ENCODE data around the gene POLE.
A peak's percentile ranks its signal among the peaks of the same experiment; 100 is the strongest.

Gene POLE

DNA sequence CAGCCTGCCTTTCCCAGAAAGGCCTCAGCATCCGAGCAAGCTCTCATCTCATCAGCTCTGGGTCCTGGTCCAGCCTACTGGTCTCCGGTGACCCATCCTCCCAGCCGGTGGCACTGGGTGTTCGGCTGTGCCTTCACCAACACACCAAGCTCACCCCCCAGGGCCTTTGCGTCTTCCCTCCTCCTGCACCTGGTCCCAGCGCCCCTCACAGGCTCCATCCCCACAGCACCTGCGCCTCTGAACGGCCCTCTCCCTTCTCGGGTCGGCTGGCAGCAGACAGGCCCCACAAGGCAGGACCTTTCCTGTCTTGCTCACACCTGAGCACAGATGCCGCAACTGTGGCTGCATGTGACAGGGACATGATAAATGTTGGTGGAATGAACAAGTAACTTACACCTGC is 55.5 kb downstream of the POLE start:
- FAIRE-seq (no peak), DNase-seq (ENCODE audit: low spot score) (no peak)

DNA sequence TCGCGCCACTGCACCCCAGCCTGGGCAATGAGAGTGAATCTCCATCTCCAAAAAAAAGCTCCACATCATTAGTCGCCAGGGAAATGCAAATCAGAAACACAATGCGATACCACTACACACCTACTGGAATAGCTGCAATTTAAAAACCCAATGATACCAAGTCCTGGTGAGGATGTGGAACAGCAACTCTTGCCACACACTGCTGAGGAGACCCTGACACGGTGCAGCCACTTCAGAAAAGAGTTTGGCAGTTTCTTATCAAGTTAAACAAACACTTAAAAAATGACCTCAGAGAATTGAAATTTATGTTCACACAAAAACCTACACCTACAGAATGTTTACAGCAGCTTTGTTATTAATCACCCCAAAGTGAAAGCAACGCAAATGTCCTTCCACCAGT is 56.5 kb downstream of the POLE start:
- no peak for DNase-seq (ENCODE audit: low spot score)
- no peak for FAIRE-seq

DNA sequence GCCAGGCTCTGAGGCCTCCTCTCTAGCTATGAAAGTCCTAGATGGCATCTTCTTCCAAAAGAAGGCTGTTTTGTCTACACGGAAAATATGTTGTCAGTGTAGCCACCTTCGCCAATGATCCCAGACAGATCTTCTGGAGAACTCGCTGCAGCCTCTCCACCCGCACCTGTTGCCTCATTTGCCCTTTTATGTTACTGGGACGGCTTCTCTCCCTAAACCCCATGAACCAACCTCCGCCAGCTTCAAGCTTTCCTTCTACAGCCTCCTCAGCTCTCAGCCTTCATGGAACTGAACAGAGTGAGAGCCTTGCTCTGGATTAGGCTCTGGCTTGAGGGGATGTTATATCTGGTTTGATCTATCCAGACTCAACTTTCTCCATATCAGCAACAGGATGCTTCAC is 57.8 kb downstream of the POLE start:
- FAIRE-seq (no peak), DNase-seq (ENCODE audit: low spot score) (no peak)

DNA sequence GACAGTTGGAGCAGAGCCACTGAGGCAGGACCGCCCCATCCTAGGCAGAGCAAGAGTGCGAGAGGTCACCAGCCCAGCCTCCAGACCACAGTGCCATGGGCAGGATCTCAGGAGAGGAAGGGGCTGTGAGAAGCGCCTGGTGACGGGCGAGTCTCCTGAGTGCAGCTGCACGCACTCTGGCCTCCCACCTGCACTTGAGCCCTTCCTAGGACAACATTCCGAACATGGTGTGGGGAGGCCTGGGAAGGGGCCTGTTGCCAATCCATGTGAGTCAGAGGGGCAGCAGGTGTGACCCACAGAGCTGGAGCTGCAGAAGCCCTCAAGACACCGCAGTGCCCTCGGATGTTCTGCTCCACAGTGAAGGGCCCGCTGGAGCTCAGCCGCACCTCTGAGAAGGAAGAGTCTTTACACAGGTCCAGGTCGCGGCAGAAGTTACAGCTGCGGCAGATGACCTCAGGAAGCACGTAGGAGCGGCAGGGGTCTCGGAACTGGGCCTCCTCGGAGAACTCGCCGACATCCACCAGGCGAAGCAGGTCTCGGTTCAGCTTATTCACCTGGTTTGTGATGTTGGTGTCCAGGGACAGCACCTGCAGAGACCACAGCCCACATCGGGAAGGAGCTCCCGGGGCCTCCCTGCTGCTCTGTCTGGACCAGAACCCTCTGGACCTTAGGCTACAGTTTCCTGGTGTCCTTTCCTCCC is 61.3 kb downstream of the POLE start:
- no peak for FAIRE-seq
- no peak for DNase-seq (ENCODE audit: low spot score)

DNA sequence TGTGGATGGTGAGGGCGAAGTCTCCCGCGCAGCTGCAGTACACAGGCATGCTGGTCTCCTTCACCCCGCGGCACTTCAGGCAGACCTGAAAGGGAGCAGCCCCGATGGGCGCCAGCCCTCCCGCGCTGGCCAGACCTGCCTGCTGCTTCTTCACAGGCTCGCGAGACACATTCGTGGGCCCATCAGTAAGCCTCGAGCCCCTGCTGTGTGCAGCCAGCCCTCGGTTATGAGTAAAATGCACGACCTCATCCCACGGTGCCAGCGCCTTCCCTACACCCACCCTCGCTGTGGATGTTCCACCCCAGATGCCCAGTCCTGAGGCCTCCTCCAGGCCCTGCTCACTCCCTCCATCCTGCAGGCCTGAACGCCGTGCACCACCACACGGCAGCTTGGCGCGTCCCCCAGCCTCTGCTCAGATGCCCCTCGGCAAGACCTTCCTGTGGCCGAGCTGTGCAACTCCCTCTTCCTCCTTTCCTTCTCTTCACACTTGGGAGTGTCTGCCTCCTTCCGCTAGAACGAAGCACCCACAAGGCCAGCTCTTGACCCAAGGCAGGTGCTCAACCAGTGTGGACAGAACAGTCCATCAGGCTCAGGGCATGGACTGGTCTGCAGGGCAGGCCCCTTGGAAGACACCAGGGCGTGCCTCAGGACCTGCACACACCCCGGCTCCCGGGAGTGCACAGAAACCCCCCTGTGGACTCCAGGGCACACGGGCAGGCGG is 62.1 kb downstream of the POLE start:
- DNase-seq (ENCODE audit: low spot score) (no peak), FAIRE-seq (no peak)

DNA sequence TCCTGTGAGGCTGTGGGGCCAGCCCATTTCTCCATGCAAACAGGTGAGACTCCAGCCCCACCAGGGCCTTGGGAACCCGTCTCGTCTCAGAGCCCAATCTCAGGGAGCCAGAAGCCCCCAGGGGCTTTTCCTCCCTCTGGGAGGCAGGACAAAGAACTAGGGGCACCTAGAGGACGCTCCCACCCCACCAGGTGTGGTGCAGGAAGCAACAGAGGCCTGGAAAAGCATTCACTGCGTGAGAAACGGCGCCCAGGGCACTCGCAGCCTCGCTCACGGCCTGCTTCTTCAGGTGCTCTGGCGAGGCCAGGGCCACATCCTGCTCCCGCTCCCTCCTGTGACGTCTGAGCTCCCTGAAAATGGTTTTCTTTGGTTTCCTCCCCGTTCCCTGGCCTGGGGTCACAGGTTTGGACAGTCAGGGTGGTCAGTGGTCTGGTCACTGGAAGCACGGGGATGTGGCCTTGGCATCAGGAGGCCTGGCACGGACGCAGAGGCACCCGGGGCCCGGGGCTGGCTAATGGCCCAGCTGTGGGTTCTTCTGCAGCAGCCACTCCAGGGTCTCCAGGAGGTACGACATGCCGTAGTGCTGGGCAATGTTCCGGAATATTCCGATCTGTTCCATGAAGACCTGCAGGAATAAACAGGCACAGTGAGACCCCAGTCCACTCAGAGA is 62.8 kb downstream of the POLE start:
- FAIRE-seq: no peak
- no peak for DNase-seq (ENCODE audit: low spot score)

DNA sequence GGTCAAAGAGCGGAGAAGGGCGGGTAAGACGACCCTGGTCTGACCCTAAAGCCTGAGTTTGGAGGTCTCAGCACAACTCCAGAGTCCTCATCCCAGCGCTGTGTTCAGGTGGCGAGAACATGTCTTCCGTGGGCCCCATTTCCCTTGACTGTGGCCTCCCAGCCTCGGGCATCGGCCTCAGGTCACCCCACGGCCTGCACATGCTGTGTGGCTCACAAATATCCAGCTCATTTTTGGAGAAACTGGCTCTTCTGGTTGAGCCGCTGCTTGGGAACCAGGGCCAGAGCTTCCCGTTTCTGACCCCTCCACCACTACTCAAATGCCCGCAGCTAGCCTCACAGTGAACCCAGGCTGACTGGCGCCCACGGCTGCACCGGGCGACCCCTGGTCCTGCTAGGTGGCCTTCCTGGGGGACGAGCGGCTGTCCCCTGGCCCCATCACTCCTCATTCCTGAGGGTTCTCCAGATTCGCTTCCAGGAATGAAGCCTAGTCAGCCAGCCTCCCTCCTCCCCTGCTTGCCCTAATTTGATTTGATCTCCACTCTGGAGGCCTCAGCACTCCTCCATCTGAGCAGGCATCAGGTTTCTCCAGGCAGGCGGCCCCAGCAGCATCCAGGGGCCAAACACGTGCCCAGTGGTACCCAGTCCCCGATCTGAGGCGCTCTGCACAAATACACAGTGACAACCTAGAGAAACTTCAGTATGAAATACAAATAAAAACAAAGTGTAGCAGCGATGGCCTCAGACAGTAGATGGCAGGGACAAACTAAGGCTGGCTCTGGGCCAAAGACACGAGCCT is 63.9 kb downstream of the POLE start:
- no peak for FAIRE-seq
- DNase-seq (ENCODE audit: low spot score): no peak

DNA sequence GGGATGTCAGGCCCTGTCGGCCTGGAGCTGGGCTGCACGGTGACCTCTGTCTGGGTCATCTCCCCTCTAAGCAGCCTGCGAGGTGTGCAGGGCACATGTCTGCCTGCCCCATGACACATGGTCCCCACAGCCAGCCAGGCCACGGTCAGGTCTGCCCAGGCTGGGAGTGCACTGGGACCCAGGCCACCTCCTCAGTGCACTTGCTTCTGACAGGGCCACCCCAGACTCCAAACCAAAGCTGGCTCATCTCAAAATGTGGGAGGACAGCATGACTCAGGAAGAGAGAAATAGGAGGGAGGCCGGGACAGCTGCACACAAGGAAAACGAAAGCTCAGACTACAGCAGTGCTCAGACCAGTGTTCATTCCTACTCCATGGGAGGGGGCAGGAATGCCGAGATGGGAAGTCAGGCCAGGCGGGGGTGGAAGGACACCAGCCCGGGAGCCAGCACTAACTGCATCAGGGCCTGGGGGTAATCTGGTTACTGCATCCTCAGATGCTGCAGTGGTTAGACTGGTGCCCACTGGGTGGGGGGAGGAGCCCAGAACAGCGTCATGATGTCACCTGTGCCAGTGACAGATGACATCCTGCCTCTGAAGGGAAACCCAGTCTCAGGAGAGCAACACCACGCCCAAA is 64.6 kb downstream of the POLE start:
- FAIRE-seq: no peak
- DNase-seq (ENCODE audit: low spot score): no peak

DNA sequence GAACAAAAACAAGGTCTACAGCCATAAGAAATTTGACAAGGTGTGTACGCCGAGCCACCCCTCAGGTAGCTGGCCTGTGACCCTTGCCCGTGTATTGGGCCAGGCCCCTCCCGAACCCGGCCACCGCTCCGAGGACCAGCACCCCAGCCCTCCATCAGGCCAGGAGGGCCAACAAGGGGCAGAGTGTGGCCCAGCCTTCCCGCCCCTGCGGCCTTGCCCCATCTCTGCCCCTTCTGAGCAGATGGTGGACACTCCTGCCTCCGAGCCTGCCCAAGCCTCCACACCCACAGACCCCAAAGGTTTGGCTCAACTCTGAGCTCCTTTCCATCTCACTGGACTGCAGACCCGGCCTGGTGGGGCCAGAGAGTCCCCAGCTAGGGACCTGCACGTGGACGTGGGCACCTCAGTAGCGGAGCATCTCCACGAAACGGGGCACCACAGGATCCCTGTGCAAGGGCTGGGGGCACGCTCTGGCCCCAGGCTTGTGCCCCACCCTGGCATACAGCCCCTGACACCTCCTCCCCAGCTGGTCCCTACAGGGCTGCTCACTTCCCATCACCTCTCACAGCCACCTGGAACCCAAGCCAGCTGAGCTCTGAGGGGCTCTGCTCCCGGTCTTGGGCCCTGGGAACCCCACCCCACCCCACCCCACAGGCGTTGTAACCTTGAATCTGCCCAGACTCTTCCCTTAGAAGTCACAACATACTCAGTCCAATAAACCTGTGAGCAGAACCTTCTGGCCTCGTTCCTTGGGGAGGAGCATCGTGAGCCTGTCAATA is 65.3 kb downstream of the POLE start:
- DNase-seq (ENCODE audit: low spot score) (no peak), FAIRE-seq (no peak)

DNA sequence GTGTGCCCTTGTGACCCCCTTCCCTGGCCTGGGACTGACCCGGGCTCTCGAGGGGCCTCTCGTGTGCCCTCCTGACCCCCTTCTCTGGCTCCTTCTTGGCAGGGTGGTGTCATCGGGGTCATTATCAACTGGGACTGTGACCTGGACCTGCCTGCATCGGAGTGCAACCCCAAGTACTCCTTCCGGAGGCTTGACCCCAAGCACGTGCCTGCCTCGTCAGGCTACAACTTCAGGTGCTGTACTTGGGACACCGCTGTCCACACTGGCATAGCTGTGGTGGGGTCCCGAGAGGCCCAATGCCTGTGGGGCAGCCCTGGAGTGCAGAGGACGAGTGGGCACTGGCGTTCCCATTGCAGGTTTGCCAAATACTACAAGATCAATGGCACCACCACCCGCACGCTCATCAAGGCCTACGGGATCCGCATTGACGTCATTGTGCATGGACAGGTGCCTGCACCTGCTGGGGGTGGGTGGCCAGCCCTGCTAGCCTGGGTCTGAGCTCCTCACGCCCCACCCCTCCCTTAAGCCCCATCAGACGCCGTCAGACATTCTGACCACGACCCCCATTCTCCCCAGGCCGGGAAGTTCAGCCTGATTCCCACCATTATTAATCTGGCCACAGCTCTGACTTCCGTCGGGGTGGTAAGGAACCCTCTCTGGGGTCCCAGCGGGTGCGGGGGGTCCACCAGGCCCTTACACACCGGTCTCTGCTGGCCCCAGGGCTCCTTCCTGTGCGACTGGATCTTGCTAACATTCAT is 66.1 kb downstream of the POLE start:
- no peak for DNase-seq (ENCODE audit: low spot score)
- peak; percentile 67 for FAIRE-seq

DNA sequence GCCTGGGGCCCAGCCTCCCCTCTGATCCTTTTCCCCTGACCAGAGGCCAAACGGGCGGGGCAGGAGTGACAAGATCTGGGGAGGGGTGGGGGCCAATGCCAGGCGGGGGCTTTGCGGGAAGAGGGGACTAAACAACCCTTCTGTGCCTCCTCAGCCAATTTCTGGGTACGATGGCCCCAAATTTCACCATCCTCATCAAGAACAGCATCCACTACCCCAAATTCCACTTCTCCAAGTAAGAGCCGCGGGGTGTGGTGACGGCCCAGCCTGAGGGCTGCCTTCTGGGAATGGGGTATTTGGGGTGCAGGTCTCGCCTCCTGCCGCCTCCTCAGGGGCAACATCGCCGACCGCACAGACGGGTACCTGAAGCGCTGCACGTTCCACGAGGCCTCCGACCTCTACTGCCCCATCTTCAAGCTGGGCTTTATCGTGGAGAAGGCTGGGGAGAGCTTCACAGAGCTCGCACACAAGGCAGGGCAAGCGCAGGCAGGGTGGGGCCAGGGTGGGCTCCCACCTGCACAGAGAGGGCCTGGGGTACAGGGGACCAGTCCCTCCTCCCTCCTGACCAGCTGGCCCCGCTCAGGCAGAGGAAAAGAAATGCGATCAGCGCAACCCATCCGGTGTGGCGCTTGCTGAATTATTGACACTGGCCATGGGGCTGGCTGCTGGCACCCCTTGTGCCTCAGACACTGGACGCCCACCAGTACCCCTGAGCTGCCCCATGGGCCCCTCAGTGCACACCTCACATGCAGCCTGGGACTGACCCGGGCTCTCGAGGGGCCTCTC is 66.8 kb downstream of the POLE start:
- FAIRE-seq (no peak), DNase-seq (ENCODE audit: low spot score) (no peak)

DNA sequence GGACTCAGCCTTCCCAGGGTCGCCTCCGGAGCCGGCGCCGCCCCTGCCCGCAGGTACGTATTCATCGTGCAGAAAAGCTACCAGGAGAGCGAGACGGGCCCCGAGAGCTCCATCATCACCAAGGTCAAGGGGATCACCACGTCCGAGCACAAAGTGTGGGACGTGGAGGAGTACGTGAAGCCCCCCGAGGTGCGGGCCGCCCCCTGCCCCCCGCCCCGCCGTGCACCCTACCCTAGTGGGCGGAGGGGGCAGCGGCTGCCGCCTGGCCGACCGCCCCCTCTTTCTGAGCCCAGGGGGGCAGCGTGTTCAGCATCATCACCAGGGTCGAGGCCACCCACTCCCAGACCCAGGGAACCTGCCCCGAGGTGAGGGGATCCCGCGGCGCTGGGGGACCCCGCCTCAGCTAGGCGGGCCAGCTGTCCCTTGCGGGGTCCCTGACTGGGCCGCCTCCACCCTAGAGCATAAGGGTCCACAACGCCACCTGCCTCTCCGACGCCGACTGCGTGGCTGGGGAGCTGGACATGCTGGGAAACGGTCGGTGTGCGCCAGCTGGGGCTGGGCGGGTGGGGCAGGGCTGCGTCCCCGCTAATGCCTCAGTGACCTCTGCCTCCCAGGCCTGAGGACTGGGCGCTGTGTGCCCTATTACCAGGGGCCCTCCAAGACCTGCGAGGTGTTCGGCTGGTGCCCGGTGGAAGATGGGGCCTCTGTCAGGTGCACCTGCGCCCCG is 67.6 kb downstream of the POLE start:
- FAIRE-seq: no peak
- DNase-seq (ENCODE audit: low spot score): no peak

DNA sequence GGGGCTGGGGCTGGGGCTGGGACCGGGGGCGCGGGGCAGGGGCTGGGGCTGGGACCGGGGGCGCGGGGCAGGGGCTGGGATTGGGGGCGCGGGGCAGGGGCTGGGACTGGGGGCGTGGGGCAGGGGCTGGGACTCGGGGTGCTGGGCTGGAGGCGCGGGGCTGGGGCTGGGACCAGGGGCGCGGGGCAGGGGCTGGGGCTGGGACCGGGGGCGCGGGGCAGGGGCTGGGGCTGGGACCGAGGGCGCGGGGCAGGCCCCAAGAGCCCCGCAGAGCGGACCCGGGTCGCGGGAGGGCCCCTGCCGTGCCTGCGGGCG is 68.1 kb downstream of the POLE start:
- DNase-seq (ENCODE audit: low spot score) (no peak), FAIRE-seq (no peak)

DNA sequence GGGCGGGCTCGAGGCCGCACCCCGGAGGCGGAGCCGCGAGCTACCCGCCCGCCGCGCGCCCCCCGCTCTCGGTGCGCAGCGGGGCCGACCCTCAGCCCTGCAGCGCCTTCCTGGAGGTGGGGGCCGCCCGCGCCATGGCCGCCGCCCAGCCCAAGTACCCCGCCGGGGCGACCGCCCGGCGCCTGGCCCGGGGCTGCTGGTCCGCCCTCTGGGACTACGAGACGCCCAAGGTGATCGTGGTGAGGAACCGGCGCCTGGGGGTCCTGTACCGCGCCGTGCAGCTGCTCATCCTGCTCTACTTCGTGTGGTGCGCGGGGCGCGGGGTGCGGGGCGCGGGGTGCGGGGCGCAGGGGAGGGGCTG is 68.5 kb downstream of the POLE start, which contains the start of gene P2RX2:
P2RX2 (plus strand) TSS at position 94 of the 361 bp plus-strand sequence; CDS start at position 135, 41 bp downstream.
- FAIRE-seq (no peak), DNase-seq (ENCODE audit: low spot score) (no peak)

DNA sequence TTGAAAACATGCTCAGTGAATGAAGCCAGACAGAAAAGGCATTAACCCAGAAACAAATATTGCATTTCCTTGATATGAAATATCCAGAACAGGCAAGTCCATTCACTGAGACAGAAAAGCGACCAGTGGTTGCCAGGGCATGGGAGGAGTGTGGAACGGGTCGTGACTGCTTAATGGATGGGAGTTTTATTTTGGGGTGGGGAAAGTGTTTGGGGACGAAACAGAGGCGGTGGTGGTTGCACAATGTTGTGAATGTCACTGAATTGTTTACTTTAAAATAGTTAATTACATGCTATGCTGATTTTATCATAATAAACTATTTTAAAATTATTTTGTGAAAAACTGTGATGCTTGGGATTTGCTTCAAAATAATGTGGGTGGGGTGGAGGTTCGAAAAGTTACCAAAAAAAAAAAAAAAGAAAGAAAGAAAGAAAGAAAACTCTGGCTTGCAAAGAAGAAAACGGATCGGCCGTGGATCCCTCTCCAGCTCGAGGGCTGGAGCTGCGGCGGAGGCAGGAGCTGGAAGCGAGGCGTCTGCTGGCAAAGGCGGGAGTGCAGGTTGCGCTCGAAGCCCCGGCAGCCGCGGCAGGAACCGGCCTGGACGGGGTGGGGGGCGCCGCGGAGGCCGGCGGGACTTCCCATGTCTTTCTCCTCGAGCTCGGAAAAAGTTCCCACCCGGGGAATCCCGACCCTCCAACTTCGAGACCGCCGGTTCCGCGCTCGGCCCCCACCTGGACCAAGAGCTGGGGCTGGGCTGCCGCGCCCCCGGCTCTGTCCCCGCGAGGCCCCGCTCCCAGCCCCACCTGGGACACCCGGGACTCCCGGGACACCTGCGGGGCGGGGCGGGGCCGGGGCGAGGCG is 69.1 kb downstream of the POLE start:
- DNase-seq (ENCODE audit: low spot score): no peak
- FAIRE-seq: no peak

DNA sequence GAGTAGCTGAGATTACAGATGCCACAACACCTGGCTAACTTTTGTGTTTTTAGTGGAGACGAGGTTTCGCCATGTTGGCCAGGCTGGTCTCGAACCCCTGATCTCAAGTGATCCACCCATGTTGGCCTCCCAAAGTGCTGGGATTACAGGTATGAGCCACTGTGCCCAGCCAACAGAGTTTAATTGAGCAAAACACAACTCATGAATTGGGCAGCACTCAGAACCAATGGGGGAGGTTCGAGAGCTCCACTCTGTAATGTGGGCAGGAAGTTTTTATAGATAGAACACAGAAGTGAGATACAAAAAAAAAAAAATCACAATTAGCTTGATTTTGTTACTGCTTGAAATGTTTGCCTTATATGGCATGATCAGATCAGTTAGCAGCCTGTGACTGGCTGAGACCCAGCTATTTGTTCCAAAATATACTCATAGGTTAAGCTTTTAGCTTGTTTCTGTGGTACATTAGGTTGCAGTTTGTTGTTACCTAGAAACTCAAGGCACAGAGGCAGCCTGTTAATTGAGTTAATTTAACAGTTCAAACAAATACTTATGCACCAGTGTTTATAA is 69.9 kb downstream of the POLE start:
- FAIRE-seq: no peak
- DNase-seq (ENCODE audit: low spot score): no peak

DNA sequence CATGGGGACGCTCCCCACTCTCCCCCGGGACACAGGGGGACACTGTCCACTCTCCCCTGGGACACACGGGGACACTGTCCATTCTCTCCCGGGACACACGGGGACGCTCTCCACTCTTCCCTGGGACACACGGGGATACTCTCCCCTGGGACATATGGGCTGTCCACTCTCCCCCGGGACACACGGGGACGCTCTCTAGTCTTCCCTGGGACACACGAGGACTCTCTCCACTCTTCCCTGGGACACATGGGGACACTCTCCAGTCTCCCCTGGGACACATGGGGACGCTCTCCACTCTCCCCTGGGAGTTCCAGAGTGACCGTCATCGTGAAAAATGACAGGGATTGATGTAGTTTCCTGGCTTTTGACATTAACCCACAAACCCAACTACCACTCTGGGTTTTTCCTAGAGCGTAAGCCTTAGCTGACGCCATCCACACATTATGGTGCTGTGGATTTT is 71.5 kb downstream of the POLE start:
- FAIRE-seq (no peak), DNase-seq (ENCODE audit: low spot score) (no peak)
